ENCODE measurements around the gene FYN. TPM values are rescaled to one million over a fixed set of nuclear protein-coding genes. Genes with fewer than 3 reads are reported as not detected.
"Not testable (repeated sequence)": the region's sequence is repeated elsewhere in the genome, so short reads cannot be mapped to it uniquely, and the experiment has no call there.

Gene FYN
- total RNA-seq, 2 donors from 2014 or later: 55.5 to 72.5 TPM

GRCh38 chr6:111838749-111839484, 34.3 kb downstream of the FYN start:
- no peak overlapping the region for H3K4me3 ChIP-seq
- H3K9me3 ChIP-seq: no peaks in the 10 kb centered on the region
- H3K27me3 ChIP-seq (replicated peaks; ENCODE audit: insufficient read depth): no peaks in the 10 kb centered on the region
- DNase-seq (ENCODE audit: low spot score): no peak
- no peak for ATAC-seq (ENCODE audit: insufficient number of reproducible peaks, low FRiP score, low read depth)
- no peak for TF ChIP-seq CTCF (IDR thresholded peaks at IDR 0.05)
- no peaks in the 10 kb centered on the region for H3K36me3 ChIP-seq
- peaks cover 6 to 28% of the 10 kb centered on the region in 2 donors for H3K4me1 ChIP-seq (ENCODE audit: control insufficient read depth in 1 of 2, low read depth in 2 of 2)
- H3K27ac ChIP-seq: no peak overlapping the region

DNA sequence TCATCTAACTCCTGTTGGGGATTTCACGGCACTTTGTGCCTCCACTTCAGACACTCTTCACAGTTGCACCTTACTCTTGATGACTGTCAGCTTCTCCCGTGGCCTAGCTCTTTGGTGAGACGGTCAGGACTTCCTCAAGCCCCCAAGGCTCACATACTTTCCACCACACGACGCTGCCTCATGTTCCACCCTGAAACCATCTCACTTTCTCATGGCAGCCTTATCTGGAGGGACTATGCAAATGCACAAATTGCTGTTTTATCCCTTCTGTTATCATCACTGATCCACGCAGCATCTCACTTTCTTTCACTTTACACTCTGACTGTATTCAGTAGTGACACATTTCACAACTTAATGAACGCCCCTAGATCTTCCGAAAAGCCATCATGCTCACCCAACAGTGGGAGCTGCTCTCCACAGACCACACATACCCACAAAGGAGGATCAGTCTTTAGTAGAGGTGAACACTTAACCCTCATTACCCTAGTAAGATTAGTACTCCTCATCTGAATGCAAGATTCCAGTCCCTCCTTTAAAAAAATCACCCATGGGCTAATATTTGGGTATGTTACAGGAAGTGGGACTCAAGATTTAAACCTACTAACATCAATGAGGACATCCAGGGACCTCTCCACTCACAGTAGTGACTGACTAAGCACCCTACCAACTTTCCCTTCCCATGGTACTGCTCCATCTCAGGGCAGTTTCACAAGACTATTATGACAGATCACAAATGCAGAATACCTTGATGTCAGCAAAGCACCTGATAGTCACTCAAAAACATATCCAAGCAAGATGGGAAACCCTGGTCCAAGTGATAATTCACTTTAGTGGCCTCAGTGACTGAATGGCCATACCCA, 35.4 kb downstream of the FYN start:
- no peak for TF ChIP-seq CTCF (IDR thresholded peaks at IDR 0.05)
- Histone ChIP-seq H3K4me3 (no peak overlapping the region), H3K4me1 (ENCODE audit: control insufficient read depth in 1 of 2, low read depth in 2 of 2) (peaks cover 0 to 29% of the 10 kb centered on the region in 2 donors), H3K36me3 (no peaks in the 10 kb centered on the region), H3K9me3 (no peaks in the 10 kb centered on the region), H3K27ac (no peak overlapping the region), H3K27me3 (replicated peaks; ENCODE audit: insufficient read depth) (no peaks in the 10 kb centered on the region)
- DNase-seq (ENCODE audit: low spot score) (no peak), ATAC-seq (ENCODE audit: insufficient number of reproducible peaks, low FRiP score, low read depth) (no peak)

DNA sequence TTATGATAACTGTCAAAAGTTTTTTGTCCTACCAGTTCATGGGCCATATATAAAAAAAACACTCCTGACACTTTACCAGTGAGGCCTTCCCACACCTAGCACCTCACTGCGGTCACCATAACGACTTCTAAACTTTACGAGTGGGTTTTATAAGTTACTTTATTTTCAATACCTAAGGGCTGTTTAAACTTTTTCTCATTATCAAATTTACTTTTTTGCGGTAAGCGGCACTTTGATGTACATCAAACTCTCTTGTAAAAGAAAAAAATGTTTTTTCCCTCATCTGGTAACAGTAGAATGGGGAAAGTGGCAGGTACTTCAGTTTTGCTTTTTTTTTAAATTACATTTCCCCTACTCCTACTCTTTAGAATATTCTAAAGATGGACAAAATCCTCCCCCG, 36.2 kb downstream of the FYN start:
- Histone ChIP-seq H3K4me3 (no peak overlapping the region), H3K4me1 (ENCODE audit: control insufficient read depth in 1 of 2, low read depth in 2 of 2) (peaks cover 0 to 26% of the 10 kb centered on the region in 2 donors), H3K27ac (no peak overlapping the region), H3K36me3 (no peaks in the 10 kb centered on the region), H3K9me3 (no peaks in the 10 kb centered on the region), H3K27me3 (replicated peaks; ENCODE audit: insufficient read depth) (no peaks in the 10 kb centered on the region)
- ATAC-seq (ENCODE audit: insufficient number of reproducible peaks, low FRiP score, low read depth) (no peak), DNase-seq (ENCODE audit: low spot score) (no peak)
- TF ChIP-seq CTCF (IDR thresholded peaks at IDR 0.05): no peak

GRCh38 chr6:111835807-111836206, 37.4 kb downstream of the FYN start:
- Histone ChIP-seq H3K9me3 (no peaks in the 10 kb centered on the region), H3K4me3 (peak overlapping the region; percentile 20), H3K27me3 (replicated peaks; ENCODE audit: insufficient read depth) (no peaks in the 10 kb centered on the region), H3K36me3 (no peaks in the 10 kb centered on the region), H3K27ac (no peak overlapping the region), H3K4me1 (ENCODE audit: control insufficient read depth in 1 of 2, low read depth in 2 of 2) (peaks cover 0 to 26% of the 10 kb centered on the region in 2 donors)
- TF ChIP-seq CTCF (IDR thresholded peaks at IDR 0.05): no peak
- DNase-seq (ENCODE audit: low spot score): no peak
- no peak for ATAC-seq (ENCODE audit: insufficient number of reproducible peaks, low FRiP score, low read depth)

- Histone ChIP-seq H3K4me1 (ENCODE audit: control insufficient read depth in 1 of 2, low read depth in 2 of 2) (peaks cover 0 to 26% of the 10 kb centered on the region in 2 donors), H3K4me3 (peak overlapping the region; percentile 20)
- not testable (repeated sequence) for H3K9me3 ChIP-seq; H3K36me3 ChIP-seq; DNase-seq (ENCODE audit: low spot score); H3K27ac ChIP-seq; H3K27me3 ChIP-seq (replicated peaks; ENCODE audit: insufficient read depth); ATAC-seq (ENCODE audit: insufficient number of reproducible peaks, low FRiP score, low read depth)
Measured at GRCh38 chr6:111835398-111835797, 37.9 kb downstream of the FYN start.

Data from thoracic aorta (tissue), 2 donors.